ENCODE data around the gene USH1C. TPM values are rescaled to one million over a fixed set of nuclear protein-coding genes. Genes with fewer than 3 reads are reported as not detected.

Gene USH1C
- polyA plus RNA-seq (2013, experiment 1 of 2) = 0.57 TPM
- polyA plus RNA-seq (2013, experiment 2 of 2) = 0.66 TPM

DNA sequence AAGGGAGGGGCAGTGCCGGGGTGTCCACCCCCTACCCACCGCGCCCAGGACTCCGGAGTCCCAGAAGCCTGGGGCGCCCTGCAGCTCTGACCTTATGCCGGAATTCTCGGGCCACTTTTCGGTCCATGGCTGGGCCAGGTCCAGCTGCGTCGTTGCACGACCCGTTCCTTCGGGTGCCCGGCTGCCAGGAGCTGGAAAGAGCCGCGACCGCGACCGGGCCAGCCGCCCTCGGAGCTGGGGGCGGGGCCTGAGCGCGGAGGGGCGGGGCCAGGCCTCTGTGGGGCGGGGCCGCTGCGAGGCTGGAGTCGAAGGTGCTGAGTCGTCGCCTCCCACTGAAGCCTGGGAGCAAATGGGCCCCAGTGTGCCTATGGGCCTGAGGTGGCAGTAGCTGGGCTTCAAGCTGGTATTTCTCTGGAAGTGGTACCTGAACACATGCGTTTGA lies at the start of gene USH1C:
Gene USH1C (minus strand): TSS at position 236 of the 442 bp plus-strand sequence. CDS start 109 bp downstream, at position 127.
- peak within 1 kb of the TSS; percentile 51 for H3K14ac ChIP-seq (ENCODE audit: low read length)
- peak within 1 kb of the TSS; percentile 52 for H2BK120ac ChIP-seq (ENCODE audit: low read depth, low read length)
- H3K79me1 ChIP-seq (ENCODE audit: low read depth, low read length) = no peaks in the 10 kb centered on the region
- H3K4me2 ChIP-seq (ENCODE audit: insufficient read depth, low read length, poor library complexity, severe bottlenecking) = peak within 1 kb of the TSS; percentile 69
- peak within 1 kb of the TSS; percentile 66 for H2AFZ ChIP-seq (ENCODE audit: low read length)
- H3K9me3 ChIP-seq (replicated peaks in 1 of 2; ENCODE audit: control insufficient read depth in 2 of 2, insufficient read depth in 1 of 2, low read depth in 1 of 2, low read length in 2 of 2) = no peaks in the 10 kb centered on the region
- H3K4ac ChIP-seq (ENCODE audit: low read length) = no peak within 1 kb of the TSS
- no peak within 1 kb of the TSS for H3K27ac ChIP-seq (replicated peaks; ENCODE audit: low read length)
- peak within 1 kb of the TSS; percentile 41 for H2BK15ac ChIP-seq (ENCODE audit: low read length)
- peak within 1 kb of the TSS; percentile 41 for H2AK5ac ChIP-seq (ENCODE audit: low read depth, low read length)
- no peaks in the 10 kb centered on the region for H3K36me3 ChIP-seq (replicated peaks in 1 of 2; ENCODE audit: control insufficient read depth in 2 of 2, insufficient read depth in 2 of 2, low read length in 2 of 2)
- peak within 1 kb of the TSS; percentile 70 for H3K9ac ChIP-seq (ENCODE audit: low read depth, low read length, poor library complexity)
- no peak within 1 kb of the TSS for H2BK5ac ChIP-seq (ENCODE audit: low read length)
- peak within 1 kb of the TSS in 1 of 2 donors; percentile 70 for H3K4me3 ChIP-seq (ENCODE audit: low read length in 2 of 2)
- H2BK12ac ChIP-seq (ENCODE audit: low read length) = no peak within 1 kb of the TSS
- peak within 1 kb of the TSS; percentile 57 for H4K8ac ChIP-seq (ENCODE audit: low read depth, low read length)
- no peak within 1 kb of the TSS for H4K91ac ChIP-seq (ENCODE audit: low read depth, low read length, poor library complexity)
- H3K27me3 ChIP-seq (ENCODE audit: control insufficient read depth in 3 of 3, insufficient read depth in 3 of 3, low read depth in 1 of 3, low read length in 3 of 3) = peaks cover 0 to 55% (median 20%) of the 10 kb centered on the region in 3 experiments
- no peak for DNase-seq (ENCODE audit: low spot score)
- peak within 1 kb of the TSS; percentile 95 for H3K18ac ChIP-seq (ENCODE audit: low read length)
- peaks cover 0 to 5% of the 10 kb centered on the region in 2 donors for H3K4me1 ChIP-seq (ENCODE audit: control insufficient read depth in 2 of 2, insufficient read depth in 1 of 2, low read depth in 1 of 2, low read length in 2 of 2)
- H3K23ac ChIP-seq (ENCODE audit: low read depth, low read length, poor library complexity) = peak within 1 kb of the TSS; percentile 25
- WGBS, 2 donors (ENCODE audit: extremely low coverage in 2 of 2, insufficient read length in 2 of 2, insufficient replicate concordance in 1 of 2) = no CpG with 5 or more reads among the region's 32 CpGs

DNA sequence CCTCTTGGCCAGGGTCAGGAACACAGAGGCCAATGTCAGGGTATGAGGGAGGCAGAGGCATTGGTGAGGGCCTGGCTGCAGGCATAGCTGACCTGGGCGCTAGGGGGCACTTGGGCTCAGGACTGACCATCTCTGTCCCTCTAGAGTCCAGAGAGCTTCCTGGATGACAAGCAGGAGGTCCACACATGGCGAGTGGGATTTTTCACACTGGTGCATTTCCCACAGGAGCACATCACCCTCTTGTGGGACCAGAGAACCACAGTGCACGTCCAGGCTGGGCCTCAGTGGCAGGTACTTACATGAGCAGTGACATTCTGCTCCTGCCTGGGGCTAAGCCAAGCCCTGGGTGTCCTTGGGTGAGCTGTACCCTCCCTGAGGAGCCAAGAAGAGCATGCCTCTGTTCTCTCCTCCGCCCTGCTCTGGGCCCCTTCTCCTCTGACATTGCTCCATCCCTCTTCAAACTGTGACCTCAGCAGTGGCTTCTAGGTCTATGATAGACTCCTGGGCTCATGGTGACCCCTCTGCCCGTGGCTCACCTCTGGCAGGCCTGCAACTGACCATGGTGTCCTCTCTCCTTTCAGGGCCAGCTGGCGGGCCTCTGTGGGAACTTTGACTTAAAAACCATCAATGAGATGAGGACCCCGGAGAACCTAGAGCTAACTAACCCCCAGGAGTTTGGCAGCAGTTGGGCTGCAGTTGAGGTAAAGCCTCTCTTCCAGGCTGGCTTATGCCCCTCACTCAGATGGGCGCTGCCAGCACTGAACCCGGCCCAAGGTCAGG lies 49.4 kb upstream of the USH1C start:
- no peak overlapping the region for H3K23ac ChIP-seq (ENCODE audit: low read depth, low read length, poor library complexity)
- no peak overlapping the region for H2BK15ac ChIP-seq (ENCODE audit: low read length)
- no peak overlapping the region for H3K27ac ChIP-seq (replicated peaks; ENCODE audit: low read length)
- no peak overlapping the region for H2AK5ac ChIP-seq (ENCODE audit: low read depth, low read length)
- H3K36me3 ChIP-seq (replicated peaks in 1 of 2; ENCODE audit: control insufficient read depth in 2 of 2, insufficient read depth in 2 of 2, low read length in 2 of 2) = no peaks in the 10 kb centered on the region
- H2AFZ ChIP-seq (ENCODE audit: low read length) = no peak overlapping the region
- H3K14ac ChIP-seq (ENCODE audit: low read length) = peak overlapping the region; percentile 27
- no peak overlapping the region for H3K4me2 ChIP-seq (ENCODE audit: insufficient read depth, low read length, poor library complexity, severe bottlenecking)
- H2BK5ac ChIP-seq (ENCODE audit: low read length) = no peak overlapping the region
- H3K4me1 ChIP-seq (ENCODE audit: control insufficient read depth in 2 of 2, insufficient read depth in 1 of 2, low read depth in 1 of 2, low read length in 2 of 2) = no peaks in the 10 kb centered on the region
- no peak for DNase-seq (ENCODE audit: low spot score)
- peaks cover 0 to 10% of the 10 kb centered on the region in 2 donors for H3K9me3 ChIP-seq (replicated peaks in 1 of 2; ENCODE audit: control insufficient read depth in 2 of 2, insufficient read depth in 1 of 2, low read depth in 1 of 2, low read length in 2 of 2)
- no peak overlapping the region for H2BK120ac ChIP-seq (ENCODE audit: low read depth, low read length)
- no peak overlapping the region for H3K18ac ChIP-seq (ENCODE audit: low read length)
- no CpG with 5 or more reads among the region's 9 CpGs for WGBS, 2 donors (ENCODE audit: extremely low coverage in 2 of 2, insufficient read length in 2 of 2, insufficient replicate concordance in 1 of 2)
- no peak overlapping the region for H4K91ac ChIP-seq (ENCODE audit: low read depth, low read length, poor library complexity)
- peaks cover 0 to 18% (median 0%) of the 10 kb centered on the region in 3 experiments for H3K27me3 ChIP-seq (ENCODE audit: control insufficient read depth in 3 of 3, insufficient read depth in 3 of 3, low read depth in 1 of 3, low read length in 3 of 3)
- H2BK12ac ChIP-seq (ENCODE audit: low read length) = no peak overlapping the region
- no peak overlapping the region for H3K9ac ChIP-seq (ENCODE audit: low read depth, low read length, poor library complexity)
- H3K79me1 ChIP-seq (ENCODE audit: low read depth, low read length) = no peaks in the 10 kb centered on the region
- H4K8ac ChIP-seq (ENCODE audit: low read depth, low read length) = no peak overlapping the region
- no peak overlapping the region for H3K4me3 ChIP-seq (ENCODE audit: low read length in 2 of 2)
- peak overlapping the region; percentile 43 for H3K4ac ChIP-seq (ENCODE audit: low read length)

DNA sequence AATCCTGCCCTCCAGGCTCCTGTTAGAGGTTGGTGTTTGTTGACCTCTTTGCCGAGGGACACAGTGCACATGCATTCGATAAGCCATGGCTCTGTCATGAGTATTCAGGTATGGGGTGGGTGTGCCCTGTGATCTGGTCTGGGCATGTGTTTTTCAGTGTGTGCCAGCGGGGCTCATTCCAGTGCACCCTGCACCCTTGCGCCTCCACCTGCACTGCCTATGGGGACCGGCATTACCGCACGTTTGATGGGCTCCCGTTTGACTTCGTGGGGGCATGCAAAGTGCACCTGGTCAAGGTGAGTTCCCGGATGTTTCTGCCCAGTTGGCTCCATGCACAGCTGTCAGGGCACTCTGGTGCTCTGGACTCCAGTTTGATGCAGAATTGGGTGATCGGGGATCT lies 47.1 kb upstream of the USH1C start:
- Histone ChIP-seq H3K79me1 (ENCODE audit: low read depth, low read length) (no peaks in the 10 kb centered on the region), H3K4me2 (ENCODE audit: insufficient read depth, low read length, poor library complexity, severe bottlenecking) (no peak overlapping the region), H2BK12ac (ENCODE audit: low read length) (no peak overlapping the region), H2BK5ac (ENCODE audit: low read length) (no peak overlapping the region), H3K4ac (ENCODE audit: low read length) (no peak overlapping the region), H3K27ac (replicated peaks; ENCODE audit: low read length) (no peak overlapping the region), H2AFZ (ENCODE audit: low read length) (no peak overlapping the region), H3K14ac (ENCODE audit: low read length) (no peak overlapping the region), H2BK120ac (ENCODE audit: low read depth, low read length) (no peak overlapping the region), H3K36me3 (replicated peaks in 1 of 2; ENCODE audit: control insufficient read depth in 2 of 2, insufficient read depth in 2 of 2, low read length in 2 of 2) (no peaks in the 10 kb centered on the region), H3K4me1 (ENCODE audit: control insufficient read depth in 2 of 2, insufficient read depth in 1 of 2, low read depth in 1 of 2, low read length in 2 of 2) (no peaks in the 10 kb centered on the region), H2AK5ac (ENCODE audit: low read depth, low read length) (no peak overlapping the region), H2BK15ac (ENCODE audit: low read length) (no peak overlapping the region), H3K18ac (ENCODE audit: low read length) (no peak overlapping the region), H3K23ac (ENCODE audit: low read depth, low read length, poor library complexity) (no peak overlapping the region), H4K8ac (ENCODE audit: low read depth, low read length) (no peak overlapping the region), H3K9me3 (replicated peaks in 1 of 2; ENCODE audit: control insufficient read depth in 2 of 2, insufficient read depth in 1 of 2, low read depth in 1 of 2, low read length in 2 of 2) (peaks cover 0 to 10% of the 10 kb centered on the region in 2 donors), H3K27me3 (ENCODE audit: control insufficient read depth in 3 of 3, insufficient read depth in 3 of 3, low read depth in 1 of 3, low read length in 3 of 3) (peaks cover 0 to 32% (median 0%) of the 10 kb centered on the region in 3 experiments), H4K91ac (ENCODE audit: low read depth, low read length, poor library complexity) (no peak overlapping the region), H3K4me3 (ENCODE audit: low read length in 2 of 2) (no peak overlapping the region), H3K9ac (ENCODE audit: low read depth, low read length, poor library complexity) (no peak overlapping the region)
- no CpG with 5 or more reads among the region's 11 CpGs for WGBS, 2 donors (ENCODE audit: extremely low coverage in 2 of 2, insufficient read length in 2 of 2, insufficient replicate concordance in 1 of 2)
- DNase-seq (ENCODE audit: low spot score) = no peak

- Histone ChIP-seq H3K4me2 (ENCODE audit: insufficient read depth, low read length, poor library complexity, severe bottlenecking) (no peak overlapping the region), H4K8ac (ENCODE audit: low read depth, low read length) (no peak overlapping the region), H2BK120ac (ENCODE audit: low read depth, low read length) (no peak overlapping the region), H2AK5ac (ENCODE audit: low read depth, low read length) (no peak overlapping the region), H3K9ac (ENCODE audit: low read depth, low read length, poor library complexity) (no peak overlapping the region), H2AFZ (ENCODE audit: low read length) (no peak overlapping the region), H2BK12ac (ENCODE audit: low read length) (no peak overlapping the region), H3K79me1 (ENCODE audit: low read depth, low read length) (no peaks in the 10 kb centered on the region), H4K91ac (ENCODE audit: low read depth, low read length, poor library complexity) (no peak overlapping the region), H3K23ac (ENCODE audit: low read depth, low read length, poor library complexity) (no peak overlapping the region), H3K27ac (replicated peaks; ENCODE audit: low read length) (no peak overlapping the region), H2BK5ac (ENCODE audit: low read length) (no peak overlapping the region), H3K4me3 (ENCODE audit: low read length in 2 of 2) (no peak overlapping the region), H3K27me3 (ENCODE audit: control insufficient read depth in 3 of 3, insufficient read depth in 3 of 3, low read depth in 1 of 3, low read length in 3 of 3) (peaks cover 0 to 32% (median 0%) of the 10 kb centered on the region in 3 experiments), H2BK15ac (ENCODE audit: low read length) (no peak overlapping the region), H3K9me3 (replicated peaks in 1 of 2; ENCODE audit: control insufficient read depth in 2 of 2, insufficient read depth in 1 of 2, low read depth in 1 of 2, low read length in 2 of 2) (peaks cover 0 to 10% of the 10 kb centered on the region in 2 donors), H3K36me3 (replicated peaks in 1 of 2; ENCODE audit: control insufficient read depth in 2 of 2, insufficient read depth in 2 of 2, low read length in 2 of 2) (no peaks in the 10 kb centered on the region), H3K14ac (ENCODE audit: low read length) (no peak overlapping the region), H3K18ac (ENCODE audit: low read length) (no peak overlapping the region), H3K4ac (ENCODE audit: low read length) (no peak overlapping the region), H3K4me1 (ENCODE audit: control insufficient read depth in 2 of 2, insufficient read depth in 1 of 2, low read depth in 1 of 2, low read length in 2 of 2) (no peaks in the 10 kb centered on the region)
- no peak for DNase-seq (ENCODE audit: low spot score)
- no CpG with 5 or more reads among the region's 7 CpGs for WGBS, 2 donors (ENCODE audit: extremely low coverage in 2 of 2, insufficient read length in 2 of 2, insufficient replicate concordance in 1 of 2)
Measured at GRCh38 chr11:17590463-17590862, 46.2 kb upstream of the USH1C start.

Measured in neuronal stem cell (in vitro differentiated cells).